OCI-LY1 (cell line): Measurements from ENCODE around the gene PIGQ.
A peak's percentile ranks its signal among the peaks of the same experiment; 100 is the strongest.

ENCODE experiments used
- H2AFZ ChIP-seq: fragments of 200-600 bp; sonication (generic), shearing (Covaris generic); 2 replicates; pipeline ENCODE4 v1.6.0; 2014; ENCODE audit warnings: antibody characterized with exemption, mild to moderate bottlenecking, low read length
- H3F3A ChIP-seq: fragments of 200-600 bp; sonication (generic), shearing (Covaris generic); 2 replicates; pipeline ENCODE4 v1.6.0; 2014; ENCODE audit warnings: mild to moderate bottlenecking, antibody characterized with exemption, low read length, moderate library complexity; ENCODE audit not compliant: insufficient read depth
- H3K27ac ChIP-seq: fragments of 200-600 bp; sonication (generic); 2 replicates; pipeline ENCODE4 v1.5.1; 2014; ENCODE audit warnings: low read length, mixed run types, mild to moderate bottlenecking, low read depth; ENCODE audit not compliant: poor library complexity, severe bottlenecking
- H3K27me3 ChIP-seq: fragments of 200-600 bp; sonication (generic); 2 replicates; pipeline ENCODE4 v1.6.0; 2014; ENCODE audit warnings: antibody characterized with exemption, mild to moderate bottlenecking, low read length, moderate library complexity; ENCODE audit not compliant: insufficient read depth
- H3K36me3 ChIP-seq: fragments of 200-600 bp; sonication (generic); 2 replicates; pipeline ENCODE4 v1.6.1; 2014; ENCODE audit warnings: mild to moderate bottlenecking, antibody characterized with exemption, low read length, moderate library complexity, mixed read lengths; ENCODE audit not compliant: insufficient read depth
- H3K4me1 ChIP-seq: fragments of 200-600 bp; sonication (generic); 2 replicates; pipeline ENCODE4 v1.5.1; 2014; ENCODE audit warnings: mild to moderate bottlenecking, low read length, moderate library complexity; ENCODE audit not compliant: insufficient read depth, severe bottlenecking
- H3K4me2 ChIP-seq: fragments of 200-600 bp; sonication (generic), shearing (Covaris generic); 2 replicates; pipeline ENCODE4 v1.6.1; 2014; ENCODE audit warnings: low read length
- H3K4me3 ChIP-seq: fragments of 200-600 bp; sonication (generic); 2 replicates; pipeline ENCODE4 v1.5.1; 2014; ENCODE audit warnings: low read length, low read depth, mild to moderate bottlenecking, mixed read lengths; ENCODE audit not compliant: poor library complexity, severe bottlenecking
- H3K79me2 ChIP-seq: fragments of 200-600 bp; shearing (Covaris generic); 2 replicates; pipeline ENCODE4 v1.6.1; 2016; ENCODE audit warnings: mixed run types, low read length, mixed read lengths; ENCODE audit not compliant: insufficient read depth
- H3K9ac ChIP-seq: fragments of 200-600 bp; sonication (generic), shearing (Covaris generic); 2 replicates; pipeline ENCODE4 v1.6.1; 2014; ENCODE audit warnings: mild to moderate bottlenecking, low read length, mixed read lengths
- H3K9me2 ChIP-seq: fragments of 200-600 bp; sonication (generic), shearing (Covaris generic); 2 replicates; pipeline ENCODE4 v1.6.1; 2014; ENCODE audit warnings: low read depth, mild to moderate bottlenecking, low read length, mixed read lengths
- H3K9me3 ChIP-seq: fragments of 200-600 bp; shearing (Covaris generic); 2 replicates; pipeline ENCODE4 v1.6.1; 2014; ENCODE audit warnings: low read length, mixed read lengths
- H4K20me1 ChIP-seq: fragments of 200-600 bp; sonication (generic), shearing (Covaris generic); 2 replicates; pipeline ENCODE4 v1.6.0; 2016; ENCODE audit warnings: mild to moderate bottlenecking, low read length; ENCODE audit not compliant: insufficient read depth
- CTCF ChIP-seq: fragments of 200-600 bp; sonication (generic), shearing (Covaris generic); IDR thresholded peaks from 2 replicates; pipeline ENCODE4 v1.5.1; 2017; ENCODE audit warnings: mild to moderate bottlenecking, antibody characterized with exemption, low read length, moderate library complexity, mixed read lengths
- EZH2 ChIP-seq: fragments of 200-600 bp; sonication (generic), shearing (Covaris generic); IDR thresholded peaks from 2 replicates; pipeline ENCODE4 v1.8.0; 2017; ENCODE audit warnings: borderline replicate concordance, mixed run types, mild to moderate bottlenecking, antibody characterized with exemption, low read length, moderate library complexity, mixed read lengths

PIGQ gene

GRCh38 chr16:546909-547770, 22.6 kb upstream of the PIGQ start:
- Histone ChIP-seq H3K79me2 (no peaks in the 10 kb centered on the region), H3K9ac (no peak overlapping the region), H3K4me3 (no peak overlapping the region), H3K4me2 (no peak overlapping the region), H3K27me3 (no peaks in the 10 kb centered on the region), H3K27ac (no peak overlapping the region), H3K36me3 (peaks cover 7% of the 10 kb centered on the region; the same call in 1 of the 2 replicates), H2AFZ (no peak overlapping the region), H3K9me3 (no peaks in the 10 kb centered on the region), H3F3A (no peaks in the 10 kb centered on the region), H3K9me2 (no peaks in the 10 kb centered on the region), H4K20me1 (no peaks in the 10 kb centered on the region), H3K4me1 (no peaks in the 10 kb centered on the region)
- no peak for TF ChIP-seq EZH2
- TF ChIP-seq CTCF: peak; percentile 44; the same call in 1 of the 2 replicates

- Histone ChIP-seq H4K20me1 (no peaks in the 10 kb centered on the region), H3K4me2 (no peak overlapping the region), H3K27me3 (no peaks in the 10 kb centered on the region), H3K36me3 (peaks cover 7% of the 10 kb centered on the region), H3K4me3 (no peak overlapping the region), H3F3A (no peaks in the 10 kb centered on the region), H2AFZ (no peak overlapping the region), H3K4me1 (no peaks in the 10 kb centered on the region), H3K9me2 (no peaks in the 10 kb centered on the region), H3K79me2 (no peaks in the 10 kb centered on the region), H3K9ac (no peak overlapping the region), H3K27ac (no peak overlapping the region), H3K9me3 (no peaks in the 10 kb centered on the region)
- TF ChIP-seq CTCF (no peak), EZH2 (no peak)
Measured at GRCh38 chr16:548586-548985, 21.2 kb upstream of the PIGQ start.

- no peaks in the 10 kb centered on the region for H3K9me3 ChIP-seq
- no peaks in the 10 kb centered on the region for H4K20me1 ChIP-seq
- no peaks in the 10 kb centered on the region for H3K27me3 ChIP-seq
- H3K4me3 ChIP-seq: no peak overlapping the region
- H3F3A ChIP-seq: no peaks in the 10 kb centered on the region
- H2AFZ ChIP-seq: no peak overlapping the region
- H3K79me2 ChIP-seq: no peaks in the 10 kb centered on the region
- peaks cover 7% of the 10 kb centered on the region for H3K36me3 ChIP-seq
- H3K27ac ChIP-seq: no peak overlapping the region
- TF ChIP-seq CTCF (peak; percentile 11; the same call in 1 of the 2 replicates), EZH2 (no peak)
- H3K9me2 ChIP-seq: no peaks in the 10 kb centered on the region
- no peak overlapping the region for H3K9ac ChIP-seq
- no peaks in the 10 kb centered on the region for H3K4me1 ChIP-seq
- H3K4me2 ChIP-seq: no peak overlapping the region
Measured at GRCh38 chr16:549544-550263, 20.1 kb upstream of the PIGQ start.
